ENCODE measurements around the gene SERPINA1. TPM values are rescaled to one million over a fixed set of nuclear protein-coding genes. Genes with fewer than 3 reads are reported as not detected.

SERPINA1 gene
- total and polyA plus RNA-seq, 2 of the 13 experiments (the other 11 are each of a cell fraction or from before 2014, with no cell fraction given) = 3,266 to 11,015 TPM

GRCh38 chr14:94340533-94340932 lies 47.9 kb downstream of the SERPINA1 start (continued):
- no peak for TF ChIP-seq KIAA2018 (CRISPR knock-in tag; IDR thresholded peaks at IDR 0.05; ENCODE audit: borderline replicate concordance)
- no peak for TF ChIP-seq ZIK1 (CRISPR knock-in tag; IDR thresholded peaks at IDR 0.05; ENCODE audit: borderline replicate concordance, low read depth)
- TF ChIP-seq KDM2A (CRISPR knock-in tag; IDR thresholded peaks at IDR 0.05; ENCODE audit: borderline replicate concordance, low read depth) = no peak
- no peak for TF ChIP-seq IRF9 (CRISPR knock-in tag; IDR thresholded peaks at IDR 0.05; ENCODE audit: borderline replicate concordance)
- TF ChIP-seq FUBP1 (CRISPR knock-in tag; IDR thresholded peaks at IDR 0.05; ENCODE audit: borderline replicate concordance) = no peak
- no peak for TF ChIP-seq PBX3 (CRISPR knock-in tag; IDR thresholded peaks at IDR 0.05; ENCODE audit: borderline replicate concordance)
- no peak for TF ChIP-seq DR1 (CRISPR knock-in tag; IDR thresholded peaks at IDR 0.05)
- TF ChIP-seq RFXANK (CRISPR knock-in tag; IDR thresholded peaks at IDR 0.05) = no peak
- TF ChIP-seq ELF1 (CRISPR knock-in tag; IDR thresholded peaks at IDR 0.05) = 0 out of 2 replicates have a peak, but pooled peaks have one; percentile 6
- TF ChIP-seq TERF1 (CRISPR knock-in tag; IDR thresholded peaks at IDR 0.05) = no peak
- TF ChIP-seq ZNF24 (IDR thresholded peaks at IDR 0.05) = no peak
- peak; percentile 90 for TF ChIP-seq ZFP1 (CRISPR knock-in tag; IDR thresholded peaks at IDR 0.05)
- no peak for TF ChIP-seq GPN1 (CRISPR knock-in tag; IDR thresholded peaks at IDR 0.05; ENCODE audit: borderline replicate concordance)
- TF ChIP-seq HIC2 (CRISPR knock-in tag; IDR thresholded peaks at IDR 0.05; ENCODE audit: low read depth) = no peak
